ENCODE measurements around the gene WASL.
"Not testable (repeated sequence)": the region's sequence is repeated elsewhere in the genome, so short reads cannot be mapped to it uniquely, and the experiment has no call there.

WASL gene

GRCh38 chr7:123732413-123733091 lies 16.3 kb downstream of the WASL start:
- no peak for DNase-seq (ENCODE audit: low spot score)

GRCh38 chr7:123729218-123729578 lies 19.6 kb downstream of the WASL start:
- no peak for DNase-seq (ENCODE audit: low spot score)

GRCh38 chr7:123727071-123727837 lies 21.5 kb downstream of the WASL start:
- no peak for DNase-seq (ENCODE audit: low spot score)

- DNase-seq (ENCODE audit: low spot score), result no peak
These were observed 23.1 kb downstream of the WASL start for GRCh38 chr7:123725586-123726171.

GRCh38 chr7:123724817-123725253 lies 24.0 kb downstream of the WASL start:
- DNase-seq (ENCODE audit: low spot score), result no peak

- no peak for DNase-seq (ENCODE audit: low spot score)
These were observed 24.9 kb downstream of the WASL start for GRCh38 chr7:123723913-123724312.

- not testable (repeated sequence) for DNase-seq (ENCODE audit: low spot score)
These were observed 28.3 kb downstream of the WASL start for GRCh38 chr7:123720527-123720926.

- DNase-seq (ENCODE audit: low spot score), result no peak
These were observed 29.5 kb downstream of the WASL start for GRCh38 chr7:123719197-123719721.

GRCh38 chr7:123718773-123719172 lies 30.0 kb downstream of the WASL start:
- DNase-seq (ENCODE audit: low spot score), result no peak

- no peak for DNase-seq (ENCODE audit: low spot score)
These were observed 31.1 kb downstream of the WASL start for GRCh38 chr7:123717689-123718088.

- no peak for DNase-seq (ENCODE audit: low spot score)
These were observed 31.9 kb downstream of the WASL start for GRCh38 chr7:123716877-123717276.

- DNase-seq (ENCODE audit: low spot score), result no peak
These were observed 33.0 kb downstream of the WASL start for GRCh38 chr7:123715799-123716198.

GRCh38 chr7:123715198-123715597 lies 33.6 kb downstream of the WASL start:
- DNase-seq (ENCODE audit: low spot score), result no peak

- no peak for DNase-seq (ENCODE audit: low spot score)
These were observed 34.3 kb downstream of the WASL start for GRCh38 chr7:123714296-123715080.

- DNase-seq (ENCODE audit: low spot score), result no peak
These were observed 36.2 kb downstream of the WASL start for GRCh38 chr7:123712619-123713018.

- DNase-seq (ENCODE audit: low spot score), result no peak
These were observed 36.9 kb downstream of the WASL start for GRCh38 chr7:123711832-123712293.

- no peak for DNase-seq (ENCODE audit: low spot score)
These were observed 38.1 kb downstream of the WASL start for GRCh38 chr7:123710683-123711082.

- DNase-seq (ENCODE audit: low spot score), result no peak
These were observed 39.3 kb downstream of the WASL start for GRCh38 chr7:123709525-123709924.

GRCh38 chr7:123705211-123705901 lies 43.4 kb downstream of the WASL start:
- no peak for DNase-seq (ENCODE audit: low spot score)

GRCh38 chr7:123695944-123696677 lies 52.7 kb downstream of the WASL start:
- DNase-seq (ENCODE audit: low spot score), result no peak

GRCh38 chr7:123692471-123692877 lies 56.3 kb downstream of the WASL start:
- DNase-seq (ENCODE audit: low spot score), result no peak
